Heart left ventricle (tissue), 13 donors: ENCODE measurements around the gene CCDC92.

Experiments
- CTCF ChIP-seq, 12 donors: fragments of 200-600 bp; sonication (generic) in 4 of 12; IDR thresholded peaks; one replicate each; pipeline versions ENCODE4 v1.5.0 to v1.8.0; 2018 to 2022; ENCODE audit warnings: antibody characterized with exemption in 12 of 12, mild to moderate bottlenecking in 5 of 12
- POLR2A ChIP-seq, 2 donors: fragments of 450-650 bp; IDR thresholded peaks; one replicate each; pipeline ENCODE4 v1.6.1; 2017; ENCODE audit warnings: antibody characterized with exemption in 2 of 2, mild to moderate bottlenecking in 2 of 2, moderate library complexity in 2 of 2
- donor health status: ischemic (EF 13 %, LVEDD 7.1; RV severe dilation, severe dysfunction).
- donor health status: DM: no; HTN: yes; CAD: no.
- donor health status: DM: no; HTN: no; CAD: no.
- donor health status: ischemic (EF 25% LVEDD 6.9; RV normal size, moderate dysfunction).
- donor health status: ischemic (EF 25% LVEDD 5.7; RV mildly dilated, moderate dysfunction).
- donor health status: ischemic (EF 35%, LVEDD 5.7; RV mildly dilated, moderate dysfunction).
- donor health status: nonischemic (EF 11% LVEDD 7.7; RV severe dilation, severe dysfunction).
- donor health status: DM: yes; HTN: yes; CAD: no.
- donor health status: PGD.
- donor health status: ischemic (EF 29% LVEDD 5.4; RV normal size, mild dysfunction).
- donor health status: nonischemic (EF 23%, LVEDD 6.1; RV moderate dilation, normal function).

GRCh38 chr12:124004233-124004875, 31.7 kb upstream of the CCDC92 start:
- TF ChIP-seq CTCF (IDR thresholded peaks at IDR 0.05) (no peak), POLR2A (IDR thresholded peaks at IDR 0.05) (no peak)
